Neural cell (in vitro differentiated cells): ENCODE measurements around the gene NKAIN2.

Experiments used
- POLR2AphosphoS5 ChIP-seq: IDR thresholded peaks from 2 replicates; pipeline ENCODE4 v1.6.1; 2012
- TAF1 ChIP-seq: IDR thresholded peaks from 2 replicates; pipeline ENCODE4 v1.6.1; 2012; ENCODE audit warnings: low read depth
- TF ChIP-seq, protein P1 (sequence below): fragments of 450-650 bp; IDR thresholded peaks from 2 replicates; pipeline ENCODE4 v1.5.1; 2014; ENCODE audit warnings: antibody characterized with exemption, mild to moderate bottlenecking, moderate library complexity; ENCODE audit not compliant: poor library complexity, severe bottlenecking

- no peak for TF ChIP-seq POLR2AphosphoS5
- TF ChIP-seq, protein P1, sequence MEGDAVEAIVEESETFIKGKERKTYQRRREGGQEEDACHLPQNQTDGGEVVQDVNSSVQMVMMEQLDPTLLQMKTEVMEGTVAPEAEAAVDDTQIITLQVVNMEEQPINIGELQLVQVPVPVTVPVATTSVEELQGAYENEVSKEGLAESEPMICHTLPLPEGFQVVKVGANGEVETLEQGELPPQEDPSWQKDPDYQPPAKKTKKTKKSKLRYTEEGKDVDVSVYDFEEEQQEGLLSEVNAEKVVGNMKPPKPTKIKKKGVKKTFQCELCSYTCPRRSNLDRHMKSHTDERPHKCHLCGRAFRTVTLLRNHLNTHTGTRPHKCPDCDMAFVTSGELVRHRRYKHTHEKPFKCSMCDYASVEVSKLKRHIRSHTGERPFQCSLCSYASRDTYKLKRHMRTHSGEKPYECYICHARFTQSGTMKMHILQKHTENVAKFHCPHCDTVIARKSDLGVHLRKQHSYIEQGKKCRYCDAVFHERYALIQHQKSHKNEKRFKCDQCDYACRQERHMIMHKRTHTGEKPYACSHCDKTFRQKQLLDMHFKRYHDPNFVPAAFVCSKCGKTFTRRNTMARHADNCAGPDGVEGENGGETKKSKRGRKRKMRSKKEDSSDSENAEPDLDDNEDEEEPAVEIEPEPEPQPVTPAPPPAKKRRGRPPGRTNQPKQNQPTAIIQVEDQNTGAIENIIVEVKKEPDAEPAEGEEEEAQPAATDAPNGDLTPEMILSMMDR, result no peak
- no peak for TF ChIP-seq TAF1
These were observed 7.3 kb downstream of the NKAIN2 start for GRCh38 chr6:123810948-123811347.
